HepG2 (cell line): Measurements from ENCODE around the gene USP34. TPM values are rescaled to one million over a fixed set of nuclear protein-coding genes. Genes with fewer than 3 reads are reported as not detected.
A peak's percentile ranks its signal among the peaks of the same experiment; 100 is the strongest.

Experiments
- ATAC-seq: fragments of 200-7000 bp; cut with Tn5 transposase; 3 replicates; pipeline ENCODE4 v1.9.1; 2020; ENCODE audit warnings: mild to moderate bottlenecking, moderate library complexity
- BruUV-seq: library from RNA; stranded (reverse); fragments of 400-500 nt; replicated peaks from 2 replicates; lab custom pipeline; 2021; lab: Mats Ljungman, UMichigan
- CTCF ChIA-PET: fragments of 300-600 bp; formaldehyde crosslinking; extraction: SDS; loops from one replicate; lab custom pipeline; 2021; ENCODE audit warnings: low total read pairs, inconsistent platforms, low intra/inter-chr PET ratio; lab: Yijun Ruan, JAX
- POLR2A ChIA-PET: fragments of 350-600 bp; sonication (Branson Sonifier 250); formaldehyde crosslinking; loops from one replicate; lab custom pipeline; 2020; ENCODE audit warnings: antibody characterized with exemption, inconsistent platforms; lab: Yijun Ruan, JAX
- DNase-seq: peaks from one replicate; pipeline ENCODE4 v3.0.0-alpha.2; 2015; ENCODE audit warnings: low spot score
- FAIRE-seq: peaks from 3 replicates; lab custom pipeline; 2011; peaks lifted over from hg19 to GRCh38; lab: Jason Lieb, UNC
- H2AFZ ChIP-seq: one replicate; pipeline ENCODE4 v1.6.1; 2011; ENCODE audit warnings: low read length, inconsistent platforms
- H3K27ac ChIP-seq: fragments of 300-600 bp; 3 replicates; pipeline ENCODE4 v1.8.0; 2011; ENCODE audit warnings: mixed run types, mild to moderate bottlenecking, mixed read lengths, low read length, inconsistent platforms; ENCODE audit not compliant: insufficient read depth; ENCODE audit errors: extremely low read length
- H3K27me3 ChIP-seq, 2 experiments: fragments of 200-600 bp in 1 of 2; 2 replicates in 1 of 2; 3 replicates in 1 of 2; pipeline versions ENCODE4 v1.6.0 to v1.8.0; 2011; ENCODE audit warnings: low read length in 2 of 2, mild to moderate bottlenecking in 2 of 2, moderate library complexity in 2 of 2, inconsistent platforms in 1 of 2; ENCODE audit not compliant: insufficient read depth in 2 of 2, control insufficient read depth in 1 of 2
- H3K36me3 ChIP-seq, 2 experiments: fragments of 200-600 bp in 1 of 2; replicated peaks in 1 of 2; 2 replicates in 1 of 2; 3 replicates in 1 of 2; pipeline versions ENCODE4 v1.5.1 to v1.8.0; 2011; ENCODE audit warnings: low read length in 2 of 2, inconsistent platforms in 1 of 2; ENCODE audit not compliant: insufficient read depth in 2 of 2, control insufficient read depth in 1 of 2
- H3K4me1 ChIP-seq: 2 replicates; pipeline ENCODE4 v1.5.1; 2012; ENCODE audit warnings: low read length, inconsistent platforms; ENCODE audit not compliant: insufficient read depth
- H3K4me2 ChIP-seq: 2 replicates; pipeline ENCODE4 v1.6.0; 2011; ENCODE audit warnings: low read depth, low read length, inconsistent platforms
- H3K4me3 ChIP-seq, 3 experiments: fragments of 200-600 bp in 1 of 3; sonication (generic), shearing (Covaris generic) in 1 of 3; replicated peaks in 1 of 3; 2 replicates each; pipeline ENCODE4 v1.5.1; 2011 to 2016; ENCODE audit warnings: low read length in 3 of 3, inconsistent platforms in 2 of 3, low read depth in 2 of 3, mild to moderate bottlenecking in 2 of 3, control low read depth in 1 of 3, mixed read lengths in 1 of 3; ENCODE audit not compliant: insufficient read depth in 1 of 3
- H3K79me2 ChIP-seq: one replicate; pipeline ENCODE4 v1.6.1; 2011; ENCODE audit warnings: low read length, inconsistent platforms; ENCODE audit not compliant: insufficient read depth
- H3K9ac ChIP-seq: 2 replicates; pipeline ENCODE4 v1.6.0; 2011; ENCODE audit warnings: mild to moderate bottlenecking, low read depth, low read length, inconsistent platforms; ENCODE audit not compliant: insufficient read depth
- H3K9me3 ChIP-seq: 2 replicates; pipeline ENCODE4 v1.5.1; 2012; ENCODE audit warnings: mild to moderate bottlenecking, low read length
- H4K20me1 ChIP-seq: 2 replicates; pipeline ENCODE4 v1.6.0; 2011; ENCODE audit warnings: inconsistent platforms, mild to moderate bottlenecking, low read length, moderate library complexity; ENCODE audit not compliant: insufficient read depth
- ATF7 ChIP-seq, 2 experiments: fragments of 450-650 bp in 1 of 2; sonication (generic) in 1 of 2; formaldehyde crosslinking in 1 of 2; IDR thresholded peaks; 2 replicates each; pipeline versions ENCODE4 v1.4.0 to v1.6.1; 2016 to 2020; ENCODE audit warnings: antibody characterized with exemption in 1 of 2, mild to moderate bottlenecking in 1 of 2, missing genetic modification reagents in 1 of 2
- RARG ChIP-seq: sonication (generic); formaldehyde crosslinking; IDR thresholded peaks from 2 replicates; pipeline ENCODE4 v1.4.0; 2020; ENCODE audit warnings: low read depth, mild to moderate bottlenecking, missing genetic modification reagents
- SOX5 ChIP-seq: IDR thresholded peaks from 2 replicates; pipeline ENCODE4 v1.6.1; 2016; ENCODE audit warnings: borderline replicate concordance
- ZHX2 ChIP-seq, 2 experiments: sonication (generic) in 1 of 2; formaldehyde crosslinking in 1 of 2; IDR thresholded peaks; 2 replicates each; pipeline versions ENCODE4 v1.6.1 to v1.9.0; 2014 to 2022; ENCODE audit warnings: antibody characterized with exemption in 1 of 2, borderline replicate concordance in 1 of 2, inconsistent platforms in 1 of 2, low read depth in 1 of 2, missing genetic modification reagents in 1 of 2
- WGBS: methylation state at CpG from one replicate; pipeline ENCODE4 v1.1.6; 2017; ENCODE audit warnings: low lambda C conversion rate; 5-methylcytosine and 5-hydroxymethylcytosine counted together
- in situ Hi-C: cut with HindIII; loops from 2 replicates; pipeline ENCODE4 v1.10.0; 2017; ENCODE audit warnings: low pct_unique_long_range_greater_than_20kb; ENCODE audit not compliant: extremely low pct_ligation_motif_present
- intact Hi-C: fragments of 100-400 bp; cut with micrococcal nuclease; formaldehyde crosslinking; loops from one replicate; pipeline ENCODE4 v1.10.0; 2022; ENCODE audit not compliant: unreplicated experiment
- polyA plus RNA-seq, 8 experiments: library from polyadenylated mRNA; depleted of rRNA in 3 of 8; stranded (reverse) in 7 of 8; unstranded in 1 of 8; fragments of >200 nt; fragmentation: Illumina TruSeq in 4 of 8; extraction: Trizol in 4 of 8; gene quantifications; 2 replicates each; pipeline versions ENCODE4 v1.2.1 to v1.2.3, GENCODE V29; 2011 to 2016; ENCODE audit warnings: low read depth in 4 of 8, missing spikeins in 1 of 8, mixed read lengths in 1 of 8; ENCODE audit not compliant: insufficient read depth in 1 of 8
- total RNA-seq, 5 experiments: library from RNA; depleted of rRNA; stranded (reverse); fragments of >200 nt; fragmentation: Illumina TruSeq; extraction: Trizol; gene quantifications; 2 replicates each; pipeline ENCODE4 v1.2.3, GENCODE V29; 2016; ENCODE audit warnings: low read depth in 1 of 5

The USP34 gene
- total and polyA plus RNA-seq, 2 of the 13 experiments (the other 11 are each of a cell fraction or from before 2014, with no cell fraction given) = 99.2 to 100 TPM

DNA sequence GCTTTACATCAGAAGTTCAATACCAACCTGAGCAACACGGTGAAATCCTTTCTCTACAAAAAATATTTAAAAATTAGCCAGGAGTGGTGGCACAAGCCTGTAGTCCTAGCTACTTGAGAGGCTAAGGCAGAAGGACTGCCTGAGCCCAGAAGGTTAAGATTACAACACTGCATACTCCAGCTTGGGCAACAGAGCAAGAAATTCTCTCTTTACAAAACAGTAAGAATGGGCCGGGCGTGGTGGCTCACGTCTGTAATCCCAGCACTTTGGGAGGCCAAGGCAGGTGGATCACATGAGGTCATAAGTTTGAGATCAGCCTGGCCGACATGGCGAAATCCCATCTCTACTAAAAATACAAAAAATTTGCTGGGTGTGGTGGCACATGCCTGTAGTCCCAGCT is 113.2 kb downstream of the USP34 start (continued):
- TF ChIP-seq ZHX2 (IDR thresholded peaks at IDR 0.05; ENCODE audit: low read depth) (no peak), ZHX2 (CRISPR knock-in tag; IDR thresholded peaks at IDR 0.05; ENCODE audit: borderline replicate concordance) (no peak), ATF7 (IDR thresholded peaks at IDR 0.05) (peak; percentile 33), ATF7 (CRISPR knock-in tag; IDR thresholded peaks at IDR 0.05) (no peak)

GRCh38 chr2:61356958-61357350 is 113.9 kb downstream of the USP34 start:
- no peak for FAIRE-seq
- DNase-seq = no peak
- WGBS = 95% methylated on average over 1 of the region's 1 CpG
- in situ Hi-C loops = no loop called here
- no TSS peak for BruUV-seq
- CTCF ChIA-PET = no interaction called here
- Histone ChIP-seq H3K27me3 (no peaks in the 10 kb centered on the region), H3K9me3 (no peaks in the 10 kb centered on the region; the same call in 1 of the 2 replicates), H3K36me3 (peaks cover 7 to 24% of the 10 kb centered on the region in 2 experiments; a peak in 3 of 5 replicates), H3K4me1 (peaks cover 20% of the 10 kb centered on the region), H3K27ac (peak overlapping the region; percentile 15), H4K20me1 (0 out of 2 replicates have a peak, but pooled peaks cover 5% of the 10 kb centered on the region), H3K4me2 (no peak overlapping the region), H3K9ac (no peak overlapping the region), H3K79me2 (peaks cover 58% of the 10 kb centered on the region), H2AFZ (no peak overlapping the region), H3K4me3 (no peak overlapping the region)
- no peak for ATAC-seq
- POLR2A ChIA-PET = no interaction called here
- intact Hi-C loops = no loop called here
- TF ChIP-seq SOX5 (CRISPR knock-in tag) (0 out of 2 replicates have a peak, but pooled peaks have one; percentile 5), RARG (CRISPR knock-in tag) (no peak)
